Neural cell (in vitro differentiated cells): ENCODE results near the gene CCDC30. TPM values are rescaled to one million over a fixed set of nuclear protein-coding genes. Genes with fewer than 3 reads are reported as not detected.
A peak's percentile ranks its signal among the peaks of the same experiment; 100 is the strongest.
"Not testable (repeated sequence)": the region's sequence is repeated elsewhere in the genome, so short reads cannot be mapped to it uniquely, and the experiment has no call there.

Source experiments
- H2AFZ ChIP-seq: fragments of 200-600, 300-800 bp; sonication (generic), shearing (Covaris generic); 2 replicates; pipeline ENCODE4 v1.6.0; 2014; ENCODE audit warnings: low read depth, mild to moderate bottlenecking, antibody characterized with exemption, low read length, moderate library complexity
- H3F3A ChIP-seq: fragments of 200-600 bp; shearing (Covaris generic); 2 replicates; pipeline ENCODE4 v1.6.1; 2016; ENCODE audit warnings: mild to moderate bottlenecking, moderate library complexity, mixed read lengths, antibody characterized with exemption, low read length; ENCODE audit not compliant: insufficient read depth, poor library complexity, severe bottlenecking
- H3K27ac ChIP-seq: fragments of 200-600, 300-800 bp; sonication (generic), shearing (Covaris generic); 2 replicates; pipeline ENCODE4 v1.5.1; 2014; ENCODE audit warnings: mild to moderate bottlenecking, low read length, moderate library complexity
- H3K27me3 ChIP-seq: fragments of 300-800, 200-600 bp; sonication (generic), shearing (Covaris generic); 2 replicates; pipeline ENCODE4 v1.6.0; 2014; ENCODE audit warnings: mild to moderate bottlenecking, low read depth, low read length, moderate library complexity; ENCODE audit not compliant: insufficient read depth
- H3K36me3 ChIP-seq: fragments of 300-800, 200-600 bp; sonication (generic), shearing (Covaris generic); 2 replicates; pipeline ENCODE4 v1.5.1; 2014; ENCODE audit warnings: mild to moderate bottlenecking, antibody characterized with exemption, low read length, moderate library complexity; ENCODE audit not compliant: insufficient read depth
- H3K4me2 ChIP-seq: fragments of 300-800, 200-600 bp; sonication (generic), shearing (Covaris generic); 2 replicates; pipeline ENCODE4 v1.6.0; 2014; ENCODE audit warnings: mild to moderate bottlenecking, low read length
- H3K4me3 ChIP-seq: fragments of 300-800, 200-600 bp; sonication (generic), shearing (Covaris generic); 2 replicates; pipeline ENCODE4 v1.5.1; 2014; ENCODE audit warnings: mild to moderate bottlenecking, low read length, moderate library complexity
- H3K79me2 ChIP-seq: fragments of 200-600 bp; shearing (Covaris generic); replicated peaks from 2 replicates; pipeline ENCODE4 v1.6.0; 2014; ENCODE audit warnings: mild to moderate bottlenecking, low read length, moderate library complexity; ENCODE audit not compliant: insufficient read depth
- H3K9ac ChIP-seq: fragments of 300-800, 200-600 bp; sonication (generic), shearing (Covaris generic); 2 replicates; pipeline ENCODE4 v1.6.1; 2016; ENCODE audit warnings: mild to moderate bottlenecking, low read length, mixed read lengths
- H3K9me2 ChIP-seq: fragments of 200-600 bp; shearing (Covaris generic); 2 replicates; pipeline ENCODE4 v1.6.1; 2016; ENCODE audit warnings: mild to moderate bottlenecking, low read length, mixed read lengths; ENCODE audit not compliant: insufficient read depth
- H3K9me3 ChIP-seq: fragments of 200-600, 300-800 bp; sonication (generic), shearing (Covaris generic); 2 replicates; pipeline ENCODE4 v1.6.1; 2016; ENCODE audit warnings: mild to moderate bottlenecking, mixed run types, low read length, moderate library complexity, mixed read lengths
- H4K20me1 ChIP-seq: fragments of 200-600 bp; shearing (Covaris generic); 2 replicates; pipeline ENCODE4 v1.6.1; 2016; ENCODE audit warnings: mild to moderate bottlenecking, mixed run types; ENCODE audit not compliant: insufficient read depth
- CTCF ChIP-seq: fragments of 450-650 bp; IDR thresholded peaks from 2 replicates; pipeline ENCODE4 v1.5.1; 2014; ENCODE audit warnings: antibody characterized with exemption, mild to moderate bottlenecking, moderate library complexity; ENCODE audit not compliant: poor library complexity, severe bottlenecking
- EP300 ChIP-seq: fragments of 450-650 bp; conservative IDR thresholded peaks from 2 replicates; pipeline ENCODE4 v1.6.1; 2014; ENCODE audit warnings: antibody characterized with exemption, mild to moderate bottlenecking, moderate library complexity; ENCODE audit not compliant: poor library complexity, severe bottlenecking
- EZH2 ChIP-seq: fragments of 200-600, 300-800 bp; shearing (Covaris generic), sonication (generic); IDR thresholded peaks from 2 replicates; pipeline ENCODE4 v1.6.1; 2014; ENCODE audit warnings: antibody characterized with exemption, low read length, borderline replicate concordance, mild to moderate bottlenecking; ENCODE audit not compliant: insufficient read depth, poor library complexity, severe bottlenecking
- MXI1 ChIP-seq: fragments of 450-650 bp; conservative IDR thresholded peaks from 2 replicates; pipeline ENCODE4 v1.6.1; 2014; ENCODE audit warnings: antibody characterized with exemption, mild to moderate bottlenecking; ENCODE audit not compliant: poor library complexity, severe bottlenecking
- POLR2AphosphoS5 ChIP-seq: IDR thresholded peaks from 2 replicates; pipeline ENCODE4 v1.6.1; 2012
- RAD21 ChIP-seq: fragments of 450-650 bp; conservative IDR thresholded peaks from 2 replicates; pipeline ENCODE4 v1.6.1; 2014; ENCODE audit warnings: antibody characterized with exemption, mild to moderate bottlenecking, moderate library complexity
- REST ChIP-seq: IDR thresholded peaks from 2 replicates; pipeline ENCODE4 v1.6.1; 2012; ENCODE audit warnings: borderline replicate concordance
- SMC3 ChIP-seq: fragments of 450-650 bp; conservative IDR thresholded peaks from 2 replicates; pipeline ENCODE4 v1.6.1; 2014; ENCODE audit warnings: antibody characterized with exemption, mild to moderate bottlenecking, moderate library complexity; ENCODE audit not compliant: poor library complexity
- TAF1 ChIP-seq: IDR thresholded peaks from 2 replicates; pipeline ENCODE4 v1.6.1; 2012; ENCODE audit warnings: low read depth
- polyA plus RNA-seq: library from polyadenylated mRNA; depleted of rRNA; stranded (reverse); fragments of >200 nt; gene quantifications from 2 replicates; pipeline ENCODE4 v1.2.3, GENCODE V29; 2014

CCDC30 gene
- polyA plus RNA-seq, 1 donor from 2014 or later: 13.2 TPM

GRCh38 chr1:42680921-42681683 lies 218.0 kb downstream of the CCDC30 start:
- no peaks in the 10 kb centered on the region for H3K9me3 ChIP-seq
- no peaks in the 10 kb centered on the region for H3K27me3 ChIP-seq
- peaks cover 5% of the 10 kb centered on the region for H3F3A ChIP-seq
- H4K20me1 ChIP-seq: peaks cover 5% of the 10 kb centered on the region
- H3K9ac ChIP-seq: peak overlapping the region; percentile 86
- peak overlapping the region; percentile 89 for H3K27ac ChIP-seq
- peak overlapping the region; percentile 53 for H2AFZ ChIP-seq
- H3K4me3 ChIP-seq: peak overlapping the region; percentile 74
- peak overlapping the region; percentile 66 for H3K4me2 ChIP-seq
- H3K36me3 ChIP-seq: no peaks in the 10 kb centered on the region
- TF ChIP-seq POLR2AphosphoS5: no peak
- peak; percentile 16 for TF ChIP-seq REST
- H3K79me2 ChIP-seq: peaks cover 35% of the 10 kb centered on the region
- H3K9me2 ChIP-seq: no peaks in the 10 kb centered on the region

GRCh38 chr1:42681741-42682483 lies 218.8 kb downstream of the CCDC30 start, which contains the start of gene YBX1:
Gene YBX1, plus strand, starts transcription at chr1:42682418. Its CDS starts 148 bp downstream, at chr1:42682566.
- no peak for TF ChIP-seq EZH2
- no peak for TF ChIP-seq CTCF
- peak; percentile 33 for TF ChIP-seq RAD21
- TF ChIP-seq TAF1: no peak
- peak; percentile 73 for TF ChIP-seq REST
- TF ChIP-seq EP300: peak; percentile 38
- peak; percentile 81 for TF ChIP-seq POLR2AphosphoS5
- peak; percentile 98 for TF ChIP-seq MXI1
- peak; percentile 38 for TF ChIP-seq SMC3
- Histone ChIP-seq H3K79me2 (peaks cover 43% of the 10 kb centered on the region), H3K9me3 (no peaks in the 10 kb centered on the region), H4K20me1 (peaks cover 5% of the 10 kb centered on the region), H3K27ac (peak within 1 kb of the TSS; percentile 89), H3K27me3 (no peaks in the 10 kb centered on the region), H3K9ac (peak within 1 kb of the TSS; percentile 86), H2AFZ (peak within 1 kb of the TSS; percentile 53), H3K4me3 (peak within 1 kb of the TSS; percentile 77), H3F3A (peaks cover 5% of the 10 kb centered on the region), H3K9me2 (no peaks in the 10 kb centered on the region), H3K4me2 (peak within 1 kb of the TSS; percentile 70), H3K36me3 (no peaks in the 10 kb centered on the region)

- H3K27ac ChIP-seq: peak overlapping the region; percentile 89
- H3K9me2 ChIP-seq, H3F3A ChIP-seq, H3K9me3 ChIP-seq, H3K4me2 ChIP-seq, H3K27me3 ChIP-seq, H4K20me1 ChIP-seq, H2AFZ ChIP-seq, H3K36me3 ChIP-seq: not testable (repeated sequence)
- H3K4me3 ChIP-seq: peak overlapping the region; percentile 74
- peaks cover 48% of the 10 kb centered on the region for H3K79me2 ChIP-seq
- peak overlapping the region; percentile 60 for H3K9ac ChIP-seq
These were observed 219.3 kb downstream of the CCDC30 start for GRCh38 chr1:42682484-42682738.
